H1 (cell line): ENCODE results near the gene CFAP100. TPM values are rescaled to one million over a fixed set of nuclear protein-coding genes. Genes with fewer than 3 reads are reported as not detected.

ENCODE experiments used
- TBP ChIP-seq: IDR thresholded peaks from 2 replicates; pipeline ENCODE4 v1.6.1; 2011; ENCODE audit warnings: low read depth, low read length, improper control_type of control experiment
- polyA plus RNA-seq, 7 experiments: library from polyadenylated mRNA; depleted of rRNA in 3 of 7; stranded (reverse) in 5 of 7; unstranded in 2 of 7; fragments of >200 nt in 5 of 7; fragments of 200-250 nt in 2 of 7; gene quantifications; 1 replicate in 5 of 7; 2 replicates in 1 of 7; 4 replicates in 1 of 7; pipeline versions ENCODE4 v1.2.1 to v1.2.3, GENCODE V29; 2011 to 2013; ENCODE audit warnings: missing spikeins in 2 of 7, mixed read lengths in 2 of 7
- total RNA-seq: library from RNA; stranded (reverse); fragmentation: NEBNext Ultra II Directional; extraction: Animal tissue kit (Norgen Biotek cat#: 25700); gene quantifications from 2 replicates; pipeline ENCODE4 v1.2.1, GENCODE V29; 2021
- TF ChIP-seq, protein P1 (sequence below): fragments of 300-600 bp; sonication (generic); IDR thresholded peaks from 2 replicates; pipeline ENCODE4 v1.7.1; 2012; ENCODE audit warnings: low read length, moderate library complexity, mild to moderate bottlenecking, inconsistent platforms; ENCODE audit not compliant: insufficient replicate concordance
- TF ChIP-seq, protein P2 (sequence below): IDR thresholded peaks from 2 replicates; pipeline ENCODE4 v1.6.1; 2011; ENCODE audit warnings: low read length, improper control_type of control experiment

The CFAP100 gene
- total and polyA plus RNA-seq, 2 of the 8 experiments (the other 6 are each of a cell fraction or from before 2014, with no cell fraction given) = 0.17 TPM; not detected in 1

DNA sequence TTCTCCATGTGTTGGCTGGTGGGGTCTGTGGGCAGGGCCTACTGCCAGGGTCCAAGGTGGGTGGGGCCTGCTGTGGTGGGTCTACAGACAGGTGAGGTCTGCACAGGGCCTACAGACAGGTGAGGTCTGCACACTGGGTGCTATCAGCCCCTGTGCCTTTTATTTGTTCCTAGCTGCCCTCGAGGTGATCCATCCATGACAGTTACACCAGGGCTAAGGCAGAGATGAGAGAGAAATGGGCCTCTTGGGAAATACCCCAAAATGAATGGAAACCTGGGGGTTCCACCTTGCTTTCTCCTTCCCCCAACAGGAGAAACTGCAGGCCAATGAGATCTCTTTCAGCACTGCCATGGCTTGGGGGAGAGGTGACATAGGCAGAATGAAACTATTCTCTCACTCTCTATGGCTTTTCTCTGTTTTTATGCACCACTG, 36.4 kb downstream of the CFAP100 start (continued):
- TF ChIP-seq, protein P1, sequence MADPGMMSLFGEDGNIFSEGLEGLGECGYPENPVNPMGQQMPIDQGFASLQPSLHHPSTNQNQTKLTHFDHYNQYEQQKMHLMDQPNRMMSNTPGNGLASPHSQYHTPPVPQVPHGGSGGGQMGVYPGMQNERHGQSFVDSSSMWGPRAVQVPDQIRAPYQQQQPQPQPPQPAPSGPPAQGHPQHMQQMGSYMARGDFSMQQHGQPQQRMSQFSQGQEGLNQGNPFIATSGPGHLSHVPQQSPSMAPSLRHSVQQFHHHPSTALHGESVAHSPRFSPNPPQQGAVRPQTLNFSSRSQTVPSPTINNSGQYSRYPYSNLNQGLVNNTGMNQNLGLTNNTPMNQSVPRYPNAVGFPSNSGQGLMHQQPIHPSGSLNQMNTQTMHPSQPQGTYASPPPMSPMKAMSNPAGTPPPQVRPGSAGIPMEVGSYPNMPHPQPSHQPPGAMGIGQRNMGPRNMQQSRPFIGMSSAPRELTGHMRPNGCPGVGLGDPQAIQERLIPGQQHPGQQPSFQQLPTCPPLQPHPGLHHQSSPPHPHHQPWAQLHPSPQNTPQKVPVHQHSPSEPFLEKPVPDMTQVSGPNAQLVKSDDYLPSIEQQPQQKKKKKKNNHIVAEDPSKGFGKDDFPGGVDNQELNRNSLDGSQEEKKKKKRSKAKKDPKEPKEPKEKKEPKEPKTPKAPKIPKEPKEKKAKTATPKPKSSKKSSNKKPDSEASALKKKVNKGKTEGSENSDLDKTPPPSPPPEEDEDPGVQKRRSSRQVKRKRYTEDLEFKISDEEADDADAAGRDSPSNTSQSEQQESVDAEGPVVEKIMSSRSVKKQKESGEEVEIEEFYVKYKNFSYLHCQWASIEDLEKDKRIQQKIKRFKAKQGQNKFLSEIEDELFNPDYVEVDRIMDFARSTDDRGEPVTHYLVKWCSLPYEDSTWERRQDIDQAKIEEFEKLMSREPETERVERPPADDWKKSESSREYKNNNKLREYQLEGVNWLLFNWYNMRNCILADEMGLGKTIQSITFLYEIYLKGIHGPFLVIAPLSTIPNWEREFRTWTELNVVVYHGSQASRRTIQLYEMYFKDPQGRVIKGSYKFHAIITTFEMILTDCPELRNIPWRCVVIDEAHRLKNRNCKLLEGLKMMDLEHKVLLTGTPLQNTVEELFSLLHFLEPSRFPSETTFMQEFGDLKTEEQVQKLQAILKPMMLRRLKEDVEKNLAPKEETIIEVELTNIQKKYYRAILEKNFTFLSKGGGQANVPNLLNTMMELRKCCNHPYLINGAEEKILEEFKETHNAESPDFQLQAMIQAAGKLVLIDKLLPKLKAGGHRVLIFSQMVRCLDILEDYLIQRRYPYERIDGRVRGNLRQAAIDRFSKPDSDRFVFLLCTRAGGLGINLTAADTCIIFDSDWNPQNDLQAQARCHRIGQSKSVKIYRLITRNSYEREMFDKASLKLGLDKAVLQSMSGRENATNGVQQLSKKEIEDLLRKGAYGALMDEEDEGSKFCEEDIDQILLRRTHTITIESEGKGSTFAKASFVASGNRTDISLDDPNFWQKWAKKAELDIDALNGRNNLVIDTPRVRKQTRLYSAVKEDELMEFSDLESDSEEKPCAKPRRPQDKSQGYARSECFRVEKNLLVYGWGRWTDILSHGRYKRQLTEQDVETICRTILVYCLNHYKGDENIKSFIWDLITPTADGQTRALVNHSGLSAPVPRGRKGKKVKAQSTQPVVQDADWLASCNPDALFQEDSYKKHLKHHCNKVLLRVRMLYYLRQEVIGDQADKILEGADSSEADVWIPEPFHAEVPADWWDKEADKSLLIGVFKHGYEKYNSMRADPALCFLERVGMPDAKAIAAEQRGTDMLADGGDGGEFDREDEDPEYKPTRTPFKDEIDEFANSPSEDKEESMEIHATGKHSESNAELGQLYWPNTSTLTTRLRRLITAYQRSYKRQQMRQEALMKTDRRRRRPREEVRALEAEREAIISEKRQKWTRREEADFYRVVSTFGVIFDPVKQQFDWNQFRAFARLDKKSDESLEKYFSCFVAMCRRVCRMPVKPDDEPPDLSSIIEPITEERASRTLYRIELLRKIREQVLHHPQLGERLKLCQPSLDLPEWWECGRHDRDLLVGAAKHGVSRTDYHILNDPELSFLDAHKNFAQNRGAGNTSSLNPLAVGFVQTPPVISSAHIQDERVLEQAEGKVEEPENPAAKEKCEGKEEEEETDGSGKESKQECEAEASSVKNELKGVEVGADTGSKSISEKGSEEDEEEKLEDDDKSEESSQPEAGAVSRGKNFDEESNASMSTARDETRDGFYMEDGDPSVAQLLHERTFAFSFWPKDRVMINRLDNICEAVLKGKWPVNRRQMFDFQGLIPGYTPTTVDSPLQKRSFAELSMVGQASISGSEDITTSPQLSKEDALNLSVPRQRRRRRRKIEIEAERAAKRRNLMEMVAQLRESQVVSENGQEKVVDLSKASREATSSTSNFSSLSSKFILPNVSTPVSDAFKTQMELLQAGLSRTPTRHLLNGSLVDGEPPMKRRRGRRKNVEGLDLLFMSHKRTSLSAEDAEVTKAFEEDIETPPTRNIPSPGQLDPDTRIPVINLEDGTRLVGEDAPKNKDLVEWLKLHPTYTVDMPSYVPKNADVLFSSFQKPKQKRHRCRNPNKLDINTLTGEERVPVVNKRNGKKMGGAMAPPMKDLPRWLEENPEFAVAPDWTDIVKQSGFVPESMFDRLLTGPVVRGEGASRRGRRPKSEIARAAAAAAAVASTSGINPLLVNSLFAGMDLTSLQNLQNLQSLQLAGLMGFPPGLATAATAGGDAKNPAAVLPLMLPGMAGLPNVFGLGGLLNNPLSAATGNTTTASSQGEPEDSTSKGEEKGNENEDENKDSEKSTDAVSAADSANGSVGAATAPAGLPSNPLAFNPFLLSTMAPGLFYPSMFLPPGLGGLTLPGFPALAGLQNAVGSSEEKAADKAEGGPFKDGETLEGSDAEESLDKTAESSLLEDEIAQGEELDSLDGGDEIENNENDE = no peak
- TF ChIP-seq, protein P2, sequence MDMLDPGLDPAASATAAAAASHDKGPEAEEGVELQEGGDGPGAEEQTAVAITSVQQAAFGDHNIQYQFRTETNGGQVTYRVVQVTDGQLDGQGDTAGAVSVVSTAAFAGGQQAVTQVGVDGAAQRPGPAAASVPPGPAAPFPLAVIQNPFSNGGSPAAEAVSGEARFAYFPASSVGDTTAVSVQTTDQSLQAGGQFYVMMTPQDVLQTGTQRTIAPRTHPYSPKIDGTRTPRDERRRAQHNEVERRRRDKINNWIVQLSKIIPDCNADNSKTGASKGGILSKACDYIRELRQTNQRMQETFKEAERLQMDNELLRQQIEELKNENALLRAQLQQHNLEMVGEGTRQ = no peak
- TF ChIP-seq TBP = no peak
